HEK293 (cell line): ENCODE data around the gene CATSPER3.

Experiments used
- CTCF ChIA-PET: fragments of 350-600 bp; formaldehyde crosslinking; extraction: SDS; loops from one replicate; lab custom pipeline; 2021; ENCODE audit warnings: antibody characterized with exemption; lab: Yijun Ruan, JAX
- POLR2A ChIA-PET: fragments of 300-600 bp; formaldehyde crosslinking; extraction: SDS; loops from one replicate; lab custom pipeline; 2020; ENCODE audit warnings: antibody characterized with exemption, inconsistent platforms; lab: Yijun Ruan, JAX
- H3K27ac ChIP-seq: fragments of 200-500 bp; sonication (Bioruptor generic); 2 replicates; pipeline ENCODE4 v1.5.1; 2014; ENCODE audit warnings: low read depth, low read length, control low read depth, inconsistent platforms; ENCODE audit errors: extremely low read depth
- H3K36me3 ChIP-seq, 2 experiments: fragments of 200-500 bp in 1 of 2; sonication (Bioruptor generic) in 1 of 2; 1 replicate in 1 of 2; 2 replicates in 1 of 2; pipeline ENCODE4 v1.5.1; 2014 to 2017; ENCODE audit warnings: inconsistent platforms in 2 of 2, low read length in 2 of 2; ENCODE audit not compliant: control insufficient read depth in 2 of 2, insufficient read depth in 1 of 2
- H3K4me1 ChIP-seq: fragments of 200-500 bp; sonication (Bioruptor generic); 2 replicates; pipeline ENCODE4 v1.5.1; 2014; ENCODE audit warnings: mild to moderate bottlenecking, low read length, inconsistent platforms; ENCODE audit not compliant: control insufficient read depth, insufficient read depth
- H3K4me3 ChIP-seq: 2 replicates; pipeline ENCODE4 v1.5.1; 2011; ENCODE audit warnings: low read depth, mild to moderate bottlenecking, control low read depth, low read length, moderate library complexity
- H3K9me3 ChIP-seq: fragments of 200-500 bp; sonication (Bioruptor generic); 2 replicates; pipeline ENCODE4 v1.5.1; 2014; ENCODE audit warnings: low read depth, low read length, inconsistent platforms; ENCODE audit not compliant: control insufficient read depth, insufficient read depth
- BCL11A ChIP-seq: fragments of 450-650 bp; formaldehyde crosslinking; IDR thresholded peaks from 2 replicates; pipeline ENCODE4 v1.5.1; 2016; ENCODE audit warnings: low read depth, missing biosample characterization, missing genetic modification characterization
- GLI2 ChIP-seq: fragments of 450-650 bp; formaldehyde crosslinking; IDR thresholded peaks from 2 replicates; pipeline ENCODE4; 2017; ENCODE audit warnings: missing biosample characterization, missing genetic modification characterization, low read depth, borderline replicate concordance
- GLI4 ChIP-seq: fragments of 450-650 bp; formaldehyde crosslinking; IDR thresholded peaks from 2 replicates; pipeline ENCODE4 v1.5.1; 2016; ENCODE audit warnings: missing biosample characterization, missing genetic modification characterization
- KLF17 ChIP-seq: fragments of 450-650 bp; formaldehyde crosslinking; IDR thresholded peaks from 2 replicates; pipeline ENCODE4 v1.5.1; 2016; ENCODE audit warnings: missing biosample characterization, missing genetic modification characterization
- KLF7 ChIP-seq: fragments of 450-650 bp; formaldehyde crosslinking; IDR thresholded peaks from 2 replicates; pipeline ENCODE4 v1.5.1; 2016; ENCODE audit warnings: missing biosample characterization, missing genetic modification characterization, borderline replicate concordance
- SP2 ChIP-seq: fragments of 450-650 bp; formaldehyde crosslinking; IDR thresholded peaks from 2 replicates; pipeline ENCODE4 v1.5.1; 2016; ENCODE audit warnings: missing biosample characterization, missing genetic modification characterization
- ZBTB48 ChIP-seq: fragments of 450-650 bp; formaldehyde crosslinking; IDR thresholded peaks from 2 replicates; pipeline ENCODE4 v1.5.1; 2016; ENCODE audit warnings: missing biosample characterization, missing genetic modification characterization
- ZBTB6 ChIP-seq: fragments of 450-650 bp; formaldehyde crosslinking; IDR thresholded peaks from 2 replicates; pipeline ENCODE4 v1.5.1; 2017; ENCODE audit warnings: missing biosample characterization, missing genetic modification characterization
- ZBTB8A ChIP-seq: fragments of 450-650 bp; formaldehyde crosslinking; IDR thresholded peaks from 2 replicates; pipeline ENCODE4 v1.5.1; 2016; ENCODE audit warnings: missing biosample characterization, missing genetic modification characterization
- ZNF132 ChIP-seq: fragments of 450-650 bp; formaldehyde crosslinking; IDR thresholded peaks from 2 replicates; pipeline ENCODE4 v1.5.1; 2017; ENCODE audit warnings: missing biosample characterization, missing genetic modification characterization, borderline replicate concordance
- ZNF184 ChIP-seq: fragments of 450-650 bp; IDR thresholded peaks from 2 replicates; pipeline ENCODE4 v1.5.1; 2018; ENCODE audit warnings: missing biosample characterization, mild to moderate bottlenecking, missing genetic modification characterization
- ZNF223 ChIP-seq: fragments of 450-650 bp; formaldehyde crosslinking; IDR thresholded peaks from 2 replicates; pipeline ENCODE4 v1.5.1; 2016; ENCODE audit warnings: missing biosample characterization, missing genetic modification characterization
- ZNF354C ChIP-seq: fragments of 450-650 bp; formaldehyde crosslinking; IDR thresholded peaks from 2 replicates; pipeline ENCODE4 v1.5.1; 2016; ENCODE audit warnings: missing biosample characterization, missing genetic modification characterization, low read depth, borderline replicate concordance
- ZNF473 ChIP-seq: fragments of 450-650 bp; formaldehyde crosslinking; IDR thresholded peaks from 2 replicates; pipeline ENCODE4 v1.5.1; 2017; ENCODE audit warnings: missing biosample characterization, missing genetic modification characterization
- ZNF518A ChIP-seq: fragments of 450-650 bp; formaldehyde crosslinking; conservative IDR thresholded peaks from 2 replicates; pipeline ENCODE4 v1.5.1; 2016; ENCODE audit warnings: low read depth, missing biosample characterization, missing genetic modification characterization
- ZNF561 ChIP-seq: fragments of 450-650 bp; IDR thresholded peaks from 2 replicates; pipeline ENCODE4 v1.5.1; 2018; ENCODE audit warnings: missing biosample characterization, missing genetic modification characterization, borderline replicate concordance
- ZNF571 ChIP-seq: fragments of 450-650 bp; formaldehyde crosslinking; IDR thresholded peaks from 2 replicates; pipeline ENCODE4 v1.5.0; 2017; ENCODE audit warnings: missing biosample characterization, missing genetic modification characterization
- ZNF701 ChIP-seq: fragments of 450-650 bp; formaldehyde crosslinking; IDR thresholded peaks from 2 replicates; pipeline ENCODE4 v1.5.1; 2016; ENCODE audit warnings: missing biosample characterization, missing genetic modification characterization
- ZNF76 ChIP-seq: fragments of 450-650 bp; formaldehyde crosslinking; IDR thresholded peaks from 2 replicates; pipeline ENCODE4; 2016; ENCODE audit warnings: low read depth, missing biosample characterization, missing genetic modification characterization, borderline replicate concordance
- ZSCAN30 ChIP-seq: fragments of 450-650 bp; IDR thresholded peaks from 2 replicates; pipeline ENCODE4 v1.5.1; 2018; ENCODE audit warnings: missing biosample characterization, mild to moderate bottlenecking, missing genetic modification characterization, moderate library complexity

CATSPER3 gene

GRCh38 chr5:134968055-134968454, 348 bp downstream of the CATSPER3 start:
- Histone ChIP-seq H3K27ac (no peak overlapping the region), H3K4me3 (no peak overlapping the region), H3K4me1 (no peaks in the 10 kb centered on the region), H3K36me3 (peaks cover 0 to 6% of the 10 kb centered on the region in 2 experiments; a peak in 2 of 3 replicates), H3K9me3 (no peaks in the 10 kb centered on the region)
- TF ChIP-seq ZNF223 (no peak), ZNF561 (tag by site-specific recombination) (no peak), ZBTB48 (tag by site-specific recombination) (no peak), KLF17 (tag by site-specific recombination) (no peak), ZNF76 (tag by site-specific recombination) (no peak), SP2 (tag by site-specific recombination) (no peak)
- POLR2A ChIA-PET = no interaction called here
- CTCF ChIA-PET = interaction anchor here (0.7 kb wide), 1 partner anchor 1195 kb away, joined by 3 read pairs; no protein-coding TSS in a partner anchor

- ChIA-PET CTCF (no interaction called here), POLR2A (no interaction called here)
- Histone ChIP-seq H3K4me3 (no peak overlapping the region), H3K27ac (no peak overlapping the region), H3K4me1 (no peaks in the 10 kb centered on the region), H3K36me3 (peaks cover 0 to 5% of the 10 kb centered on the region in 2 experiments; a peak in 2 of 3 replicates), H3K9me3 (no peaks in the 10 kb centered on the region)
- TF ChIP-seq GLI2 (tag by site-specific recombination) (no peak), GLI4 (tag by site-specific recombination) (no peak), ZNF132 (tag by site-specific recombination) (no peak)
These were observed 1.5 kb downstream of the CATSPER3 start for GRCh38 chr5:134969166-134969565.

GRCh38 chr5:134975078-134975715, 7.5 kb downstream of the CATSPER3 start:
- POLR2A ChIA-PET = no interaction called here

More at GRCh38 chr5:134975078-134975715, 7.5 kb downstream of the CATSPER3 start:
- Histone ChIP-seq H3K36me3 (no peaks in the 10 kb centered on the region; a peak in 1 of 3 replicates), H3K4me3 (no peak overlapping the region), H3K9me3 (no peaks in the 10 kb centered on the region), H3K4me1 (no peaks in the 10 kb centered on the region), H3K27ac (no peak overlapping the region)
- CTCF ChIA-PET = no interaction called here
- TF ChIP-seq ZBTB6 (no peak), ZNF571 (tag by site-specific recombination) (no peak), ZBTB8A (no peak), ZNF473 (tag by site-specific recombination) (no peak), ZNF184 (no peak), ZSCAN30 (tag by site-specific recombination) (no peak), ZNF354C (no peak), ZNF701 (tag by site-specific recombination) (no peak), KLF7 (no peak), ZNF518A (tag by site-specific recombination) (no peak), BCL11A (tag by site-specific recombination) (no peak)
